Panc1 (cell line): ENCODE measurements around the gene RPS6KB2. TPM values are rescaled to one million over a fixed set of nuclear protein-coding genes. Genes with fewer than 3 reads are reported as not detected.

Source experiments
- ATAC-seq: fragments of 200-7000 bp; cut with Tn5 transposase; 2 replicates; pipeline ENCODE4 v1.9.1; 2020; ENCODE audit warnings: mild to moderate bottlenecking, moderate library complexity
- BruUV-seq: library from RNA; stranded (reverse); fragments of 400-500 nt; replicated peaks from 2 replicates; lab custom pipeline; 2021; lab: Mats Ljungman, UMichigan
- CTCF ChIA-PET: fragments of 300-600 bp; sonication (Branson Sonifier 250); formaldehyde crosslinking; loops from one replicate; lab custom pipeline; 2022; ENCODE audit warnings: antibody characterized with exemption; lab: Charles Lee
- POLR2A ChIA-PET: fragments of 300-600 bp; sonication (Branson Sonifier 250); formaldehyde crosslinking; loops from one replicate; lab custom pipeline; 2022; ENCODE audit warnings: antibody characterized with exemption; lab: Charles Lee
- DNase-seq: peaks from one replicate; pipeline ENCODE4 v3.0.0-alpha.2; 2010; ENCODE audit warnings: low read depth, low spot score
- H3K27ac ChIP-seq: 2 replicates; pipeline ENCODE4 v1.5.1; 2011; ENCODE audit warnings: mild to moderate bottlenecking, low read length, inconsistent platforms
- H3K27me3 ChIP-seq: fragments of 200-500 bp; sonication (Bioruptor generic); 2 replicates; pipeline ENCODE4 v1.6.0; 2014; ENCODE audit warnings: low read length, inconsistent platforms; ENCODE audit not compliant: control insufficient read depth, insufficient read depth
- H3K36me3 ChIP-seq: fragments of 200-500 bp; sonication (Bioruptor generic); 2 replicates; pipeline ENCODE4 v1.5.1; 2014; ENCODE audit warnings: inconsistent platforms, mild to moderate bottlenecking, low read length, moderate library complexity; ENCODE audit not compliant: control insufficient read depth, insufficient read depth
- H3K4me1 ChIP-seq: 2 replicates; pipeline ENCODE4 v1.5.1; 2011; ENCODE audit warnings: inconsistent platforms, mild to moderate bottlenecking, low read length, moderate library complexity; ENCODE audit not compliant: control insufficient read depth, insufficient read depth
- H3K4me3 ChIP-seq, 2 experiments: 2 replicates each; pipeline ENCODE4 v1.5.1; 2011 to 2012; ENCODE audit warnings: low read depth in 2 of 2, low read length in 2 of 2, mild to moderate bottlenecking in 2 of 2, inconsistent platforms in 1 of 2, moderate library complexity in 1 of 2
- H3K9me3 ChIP-seq: fragments of 200-500 bp; sonication (Bioruptor generic); 2 replicates; pipeline ENCODE4 v1.5.1; 2014; ENCODE audit warnings: low read depth, mild to moderate bottlenecking, inconsistent platforms, low read length, moderate library complexity; ENCODE audit not compliant: control insufficient read depth, insufficient read depth
- POLR2AphosphoS5 ChIP-seq: IDR thresholded peaks from 2 replicates; pipeline ENCODE4 v1.6.1; 2012; ENCODE audit warnings: mild to moderate bottlenecking, low read depth, low read length, moderate library complexity
- SIN3A ChIP-seq: IDR thresholded peaks from 2 replicates; pipeline ENCODE4 v1.6.1; 2012; ENCODE audit warnings: low read depth, mild to moderate bottlenecking, low read length, moderate library complexity, borderline replicate concordance; ENCODE audit not compliant: insufficient read depth
- TCF7L2 ChIP-seq: IDR thresholded peaks from 2 replicates; pipeline ENCODE4 v1.6.1; 2011; ENCODE audit warnings: mild to moderate bottlenecking, low read depth, low read length, inconsistent platforms
- in situ Hi-C: cut with HindIII; loops from 2 replicates; pipeline ENCODE4 v1.10.0; 2016; ENCODE audit warnings: low sequenced_read_pairs, low pct_unique_long_range_greater_than_20kb
- intact Hi-C: fragments of 100-400 bp; cut with micrococcal nuclease; formaldehyde crosslinking; loops from one replicate; pipeline ENCODE4 v1.10.0; 2022; ENCODE audit not compliant: unreplicated experiment
- total RNA-seq: library from RNA; stranded (reverse); gene quantifications from one replicate; pipeline ENCODE4 v1.2.1, GENCODE V29; 2021; ENCODE audit not compliant: unreplicated experiment
- TF ChIP-seq, protein P1 (sequence below): fragments of 450-650 bp; IDR thresholded peaks from 2 replicates; pipeline ENCODE4 v1.5.1; 2017; ENCODE audit warnings: mild to moderate bottlenecking
- TF ChIP-seq, protein P2 (sequence below), 2 experiments: IDR thresholded peaks; 2 replicates each; pipeline ENCODE4 v1.6.1; 2011 to 2012; ENCODE audit warnings: low read depth in 2 of 2, control low read depth in 1 of 2, low read length in 1 of 2, mild to moderate bottlenecking in 1 of 2, moderate library complexity in 1 of 2; ENCODE audit not compliant: insufficient read depth in 1 of 2

The RPS6KB2 gene
- total RNA-seq, 1 experiment from 2014 or later: 68.5 TPM

- intact Hi-C loops (no loop called here), in situ Hi-C loops (no loop called here)
- POLR2A ChIA-PET: no interaction called here
- peaks cover 30% of the 10 kb centered on the region for H3K4me1 ChIP-seq
- TF ChIP-seq TCF7L2 (no peak), POLR2AphosphoS5 (no peak), SIN3A (no peak)
- TF ChIP-seq, protein P1, sequence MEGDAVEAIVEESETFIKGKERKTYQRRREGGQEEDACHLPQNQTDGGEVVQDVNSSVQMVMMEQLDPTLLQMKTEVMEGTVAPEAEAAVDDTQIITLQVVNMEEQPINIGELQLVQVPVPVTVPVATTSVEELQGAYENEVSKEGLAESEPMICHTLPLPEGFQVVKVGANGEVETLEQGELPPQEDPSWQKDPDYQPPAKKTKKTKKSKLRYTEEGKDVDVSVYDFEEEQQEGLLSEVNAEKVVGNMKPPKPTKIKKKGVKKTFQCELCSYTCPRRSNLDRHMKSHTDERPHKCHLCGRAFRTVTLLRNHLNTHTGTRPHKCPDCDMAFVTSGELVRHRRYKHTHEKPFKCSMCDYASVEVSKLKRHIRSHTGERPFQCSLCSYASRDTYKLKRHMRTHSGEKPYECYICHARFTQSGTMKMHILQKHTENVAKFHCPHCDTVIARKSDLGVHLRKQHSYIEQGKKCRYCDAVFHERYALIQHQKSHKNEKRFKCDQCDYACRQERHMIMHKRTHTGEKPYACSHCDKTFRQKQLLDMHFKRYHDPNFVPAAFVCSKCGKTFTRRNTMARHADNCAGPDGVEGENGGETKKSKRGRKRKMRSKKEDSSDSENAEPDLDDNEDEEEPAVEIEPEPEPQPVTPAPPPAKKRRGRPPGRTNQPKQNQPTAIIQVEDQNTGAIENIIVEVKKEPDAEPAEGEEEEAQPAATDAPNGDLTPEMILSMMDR: no peak
- TF ChIP-seq, protein P2, sequence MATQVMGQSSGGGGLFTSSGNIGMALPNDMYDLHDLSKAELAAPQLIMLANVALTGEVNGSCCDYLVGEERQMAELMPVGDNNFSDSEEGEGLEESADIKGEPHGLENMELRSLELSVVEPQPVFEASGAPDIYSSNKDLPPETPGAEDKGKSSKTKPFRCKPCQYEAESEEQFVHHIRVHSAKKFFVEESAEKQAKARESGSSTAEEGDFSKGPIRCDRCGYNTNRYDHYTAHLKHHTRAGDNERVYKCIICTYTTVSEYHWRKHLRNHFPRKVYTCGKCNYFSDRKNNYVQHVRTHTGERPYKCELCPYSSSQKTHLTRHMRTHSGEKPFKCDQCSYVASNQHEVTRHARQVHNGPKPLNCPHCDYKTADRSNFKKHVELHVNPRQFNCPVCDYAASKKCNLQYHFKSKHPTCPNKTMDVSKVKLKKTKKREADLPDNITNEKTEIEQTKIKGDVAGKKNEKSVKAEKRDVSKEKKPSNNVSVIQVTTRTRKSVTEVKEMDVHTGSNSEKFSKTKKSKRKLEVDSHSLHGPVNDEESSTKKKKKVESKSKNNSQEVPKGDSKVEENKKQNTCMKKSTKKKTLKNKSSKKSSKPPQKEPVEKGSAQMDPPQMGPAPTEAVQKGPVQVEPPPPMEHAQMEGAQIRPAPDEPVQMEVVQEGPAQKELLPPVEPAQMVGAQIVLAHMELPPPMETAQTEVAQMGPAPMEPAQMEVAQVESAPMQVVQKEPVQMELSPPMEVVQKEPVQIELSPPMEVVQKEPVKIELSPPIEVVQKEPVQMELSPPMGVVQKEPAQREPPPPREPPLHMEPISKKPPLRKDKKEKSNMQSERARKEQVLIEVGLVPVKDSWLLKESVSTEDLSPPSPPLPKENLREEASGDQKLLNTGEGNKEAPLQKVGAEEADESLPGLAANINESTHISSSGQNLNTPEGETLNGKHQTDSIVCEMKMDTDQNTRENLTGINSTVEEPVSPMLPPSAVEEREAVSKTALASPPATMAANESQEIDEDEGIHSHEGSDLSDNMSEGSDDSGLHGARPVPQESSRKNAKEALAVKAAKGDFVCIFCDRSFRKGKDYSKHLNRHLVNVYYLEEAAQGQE (IDR thresholded peaks at IDR 0.05; ENCODE audit: insufficient read depth in 1 of 2, low read depth in 2 of 2, low read length in 1 of 2): no peak
- H3K27me3 ChIP-seq: no peaks in the 10 kb centered on the region
- no peak overlapping the region for H3K27ac ChIP-seq
- no peak overlapping the region for H3K4me3 ChIP-seq
- no peaks in the 10 kb centered on the region for H3K9me3 ChIP-seq
- ATAC-seq (no peak), DNase-seq (no peak)
- CTCF ChIA-PET: interaction anchor here (1.7 kb wide), 1 partner anchor 30 kb away, joined by 5 read pairs; the partner anchor contains the start of gene PPP1CA
- no peaks in the 10 kb centered on the region; the same call in 1 of the 2 replicates for H3K36me3 ChIP-seq
- BruUV-seq: no TSS peak
Observed at GRCh38 chr11:67431346-67432249, 3.3 kb downstream of the RPS6KB2 start.

DNA sequence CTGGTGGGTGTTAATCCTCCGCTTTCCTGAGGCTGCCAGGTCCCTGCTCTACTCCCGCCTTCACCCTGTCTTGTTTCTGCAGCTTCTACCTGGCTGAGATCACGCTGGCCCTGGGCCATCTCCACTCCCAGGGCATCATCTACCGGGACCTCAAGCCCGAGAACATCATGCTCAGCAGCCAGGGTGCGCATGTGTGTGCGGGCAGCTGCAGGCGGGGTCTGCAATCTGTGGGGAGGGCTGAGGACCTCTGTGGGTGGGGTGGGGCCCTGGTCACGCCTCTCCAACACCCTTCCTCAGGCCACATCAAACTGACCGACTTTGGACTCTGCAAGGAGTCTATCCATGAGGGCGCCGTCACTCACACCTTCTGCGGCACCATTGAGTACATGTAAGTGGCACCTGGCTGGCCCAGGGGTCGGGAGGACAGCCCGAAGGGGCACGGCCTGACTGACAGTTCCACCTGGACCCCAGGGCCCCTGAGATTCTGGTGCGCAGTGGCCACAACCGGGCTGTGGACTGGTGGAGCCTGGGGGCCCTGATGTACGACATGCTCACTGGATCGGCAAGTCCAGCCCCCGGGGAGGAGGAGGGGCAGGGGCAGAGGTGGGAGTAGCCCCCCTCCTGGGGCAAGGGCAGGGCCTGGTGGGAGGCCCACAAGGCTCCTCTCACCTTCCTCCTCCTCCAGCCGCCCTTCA is 4.5 kb downstream of the RPS6KB2 start:
- Histone ChIP-seq H3K36me3 (no peaks in the 10 kb centered on the region; the same call in 1 of the 2 replicates), H3K4me1 (peaks cover 39% of the 10 kb centered on the region), H3K27me3 (no peaks in the 10 kb centered on the region), H3K4me3 (no peak overlapping the region), H3K9me3 (no peaks in the 10 kb centered on the region), H3K27ac (no peak overlapping the region)
- intact Hi-C loops (no loop called here), in situ Hi-C loops (no loop called here)
- CTCF ChIA-PET: interaction anchor here (1.7 kb wide), 1 partner anchor 31 kb away, joined by 5 read pairs; the partner anchor contains the start of gene PPP1CA
- POLR2A ChIA-PET: no interaction called here
- ATAC-seq (no peak), DNase-seq (no peak)
- TF ChIP-seq, protein P2 (IDR thresholded peaks at IDR 0.05; ENCODE audit: insufficient read depth in 1 of 2, low read depth in 2 of 2, low read length in 1 of 2): no peak
- TF ChIP-seq, protein P1: no peak
- no peak for TF ChIP-seq SIN3A
- no TSS peak for BruUV-seq
